ENCODE measurements around the gene NAV1.

The NAV1 gene

DNA sequence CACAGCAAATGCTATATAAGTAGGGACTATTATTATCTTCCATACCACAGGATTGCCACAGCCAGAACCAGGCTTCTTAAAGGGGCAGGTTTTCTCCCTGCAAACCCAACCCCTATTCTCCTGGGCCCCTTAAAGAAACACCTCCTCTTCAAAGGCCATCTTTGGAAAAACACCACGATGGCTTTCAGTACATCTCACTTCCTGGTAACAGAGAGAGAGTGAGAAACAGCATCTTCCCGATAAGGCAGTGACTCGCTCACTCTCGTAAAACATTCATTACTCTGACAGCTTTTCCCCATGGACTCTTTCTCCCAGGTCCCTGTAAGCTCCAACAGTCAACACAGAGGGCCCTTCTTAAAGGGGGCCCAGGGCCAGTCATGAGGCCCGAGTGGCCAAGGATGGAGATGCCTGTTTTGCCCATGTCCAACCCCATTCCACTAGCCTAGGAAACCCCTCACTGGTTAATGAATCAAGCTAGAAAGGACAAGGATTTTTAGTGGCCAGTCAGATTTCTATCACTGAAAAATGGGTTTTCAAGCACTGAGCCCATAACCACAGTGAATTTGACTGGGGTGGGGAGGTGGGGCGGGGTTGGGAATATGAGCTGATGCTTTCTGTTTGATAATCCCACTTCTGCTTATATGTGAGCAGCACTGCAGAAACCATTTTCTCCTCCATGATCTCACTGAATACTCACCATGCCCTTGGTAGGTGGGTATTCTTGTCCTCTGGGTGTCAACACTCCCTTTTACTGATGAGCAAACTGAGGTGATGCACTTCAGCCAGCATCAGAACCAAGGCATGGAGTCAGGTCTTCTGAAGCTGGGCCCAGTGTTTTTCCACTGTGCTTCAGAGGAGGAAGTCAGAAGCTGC is 3.6 kb upstream of the NAV1 start:
- TF ChIP-seq TAF1 (IDR thresholded peaks at IDR 0.05; ENCODE audit: borderline replicate concordance, insufficient read depth, low read length) (no peak), FOXP2 (optimal IDR thresholded peaks at IDR 0.05; ENCODE audit: borderline replicate concordance, extremely low read depth, extremely low read length, insufficient read depth) (no peak), POLR2AphosphoS5 (IDR thresholded peaks at IDR 0.05; ENCODE audit: low read depth, low read length) (no peak), SIN3A (IDR thresholded peaks at IDR 0.05; ENCODE audit: borderline replicate concordance, insufficient read depth, low read length) (no peak)
- TF ChIP-seq, protein P1, sequence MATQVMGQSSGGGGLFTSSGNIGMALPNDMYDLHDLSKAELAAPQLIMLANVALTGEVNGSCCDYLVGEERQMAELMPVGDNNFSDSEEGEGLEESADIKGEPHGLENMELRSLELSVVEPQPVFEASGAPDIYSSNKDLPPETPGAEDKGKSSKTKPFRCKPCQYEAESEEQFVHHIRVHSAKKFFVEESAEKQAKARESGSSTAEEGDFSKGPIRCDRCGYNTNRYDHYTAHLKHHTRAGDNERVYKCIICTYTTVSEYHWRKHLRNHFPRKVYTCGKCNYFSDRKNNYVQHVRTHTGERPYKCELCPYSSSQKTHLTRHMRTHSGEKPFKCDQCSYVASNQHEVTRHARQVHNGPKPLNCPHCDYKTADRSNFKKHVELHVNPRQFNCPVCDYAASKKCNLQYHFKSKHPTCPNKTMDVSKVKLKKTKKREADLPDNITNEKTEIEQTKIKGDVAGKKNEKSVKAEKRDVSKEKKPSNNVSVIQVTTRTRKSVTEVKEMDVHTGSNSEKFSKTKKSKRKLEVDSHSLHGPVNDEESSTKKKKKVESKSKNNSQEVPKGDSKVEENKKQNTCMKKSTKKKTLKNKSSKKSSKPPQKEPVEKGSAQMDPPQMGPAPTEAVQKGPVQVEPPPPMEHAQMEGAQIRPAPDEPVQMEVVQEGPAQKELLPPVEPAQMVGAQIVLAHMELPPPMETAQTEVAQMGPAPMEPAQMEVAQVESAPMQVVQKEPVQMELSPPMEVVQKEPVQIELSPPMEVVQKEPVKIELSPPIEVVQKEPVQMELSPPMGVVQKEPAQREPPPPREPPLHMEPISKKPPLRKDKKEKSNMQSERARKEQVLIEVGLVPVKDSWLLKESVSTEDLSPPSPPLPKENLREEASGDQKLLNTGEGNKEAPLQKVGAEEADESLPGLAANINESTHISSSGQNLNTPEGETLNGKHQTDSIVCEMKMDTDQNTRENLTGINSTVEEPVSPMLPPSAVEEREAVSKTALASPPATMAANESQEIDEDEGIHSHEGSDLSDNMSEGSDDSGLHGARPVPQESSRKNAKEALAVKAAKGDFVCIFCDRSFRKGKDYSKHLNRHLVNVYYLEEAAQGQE (IDR thresholded peaks at IDR 0.05; ENCODE audit: insufficient read depth in 1 of 2, low read depth in 2 of 2, low read length in 2 of 2): no peak

DNA sequence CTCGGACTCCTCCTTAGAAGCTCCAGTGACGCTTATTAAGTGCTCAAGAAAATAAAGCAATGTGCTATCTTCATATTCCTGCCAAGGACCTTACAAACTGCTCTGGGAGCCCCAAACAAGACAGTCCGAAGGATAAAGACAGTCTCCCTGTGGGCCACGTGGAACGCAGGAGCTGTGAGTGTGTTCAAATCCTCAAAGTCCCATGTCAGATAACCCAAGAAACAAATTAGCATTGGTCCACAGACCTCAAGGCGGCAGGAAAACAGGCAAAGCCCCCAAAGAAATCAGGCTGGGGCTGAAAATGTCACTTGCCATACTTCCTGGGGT is 3.0 kb upstream of the NAV1 start:
- TF ChIP-seq, protein P1 (IDR thresholded peaks at IDR 0.05; ENCODE audit: insufficient read depth in 1 of 2, low read depth in 2 of 2, low read length in 2 of 2): no peak
- TF ChIP-seq POLR2AphosphoS5 (IDR thresholded peaks at IDR 0.05; ENCODE audit: low read depth, low read length): no peak
- TF ChIP-seq TAF1 (IDR thresholded peaks at IDR 0.05; ENCODE audit: borderline replicate concordance, insufficient read depth, low read length): no peak

DNA sequence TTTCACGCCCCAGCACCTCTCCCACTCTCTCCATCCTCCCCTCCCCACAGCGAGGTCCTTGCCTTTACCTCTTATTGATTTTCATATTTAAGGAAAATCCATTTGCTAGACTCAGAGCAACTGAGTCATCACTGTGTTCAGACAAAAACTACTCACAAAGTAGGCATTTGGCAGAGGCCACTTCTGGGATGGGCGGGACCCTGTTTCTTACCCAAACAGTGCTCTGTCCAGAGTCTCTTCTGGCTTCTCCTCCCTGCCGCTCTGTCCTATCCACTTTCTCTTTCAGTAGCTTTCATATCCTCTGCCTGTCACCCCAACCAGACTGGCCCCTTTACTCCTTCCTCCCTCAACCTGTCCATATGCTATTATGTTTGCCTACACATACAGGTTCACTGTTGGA is 2.4 kb upstream of the NAV1 start:
- TF ChIP-seq, protein P1 (IDR thresholded peaks at IDR 0.05; ENCODE audit: insufficient read depth in 1 of 2, low read depth in 2 of 2, low read length in 2 of 2): 0 out of 4 replicates have a peak, but pooled peaks of 1 of the 2 experiments have one; percentile 42
- no peak for TF ChIP-seq FOXP2 (optimal IDR thresholded peaks at IDR 0.05; ENCODE audit: borderline replicate concordance, extremely low read depth, extremely low read length, insufficient read depth)

DNA sequence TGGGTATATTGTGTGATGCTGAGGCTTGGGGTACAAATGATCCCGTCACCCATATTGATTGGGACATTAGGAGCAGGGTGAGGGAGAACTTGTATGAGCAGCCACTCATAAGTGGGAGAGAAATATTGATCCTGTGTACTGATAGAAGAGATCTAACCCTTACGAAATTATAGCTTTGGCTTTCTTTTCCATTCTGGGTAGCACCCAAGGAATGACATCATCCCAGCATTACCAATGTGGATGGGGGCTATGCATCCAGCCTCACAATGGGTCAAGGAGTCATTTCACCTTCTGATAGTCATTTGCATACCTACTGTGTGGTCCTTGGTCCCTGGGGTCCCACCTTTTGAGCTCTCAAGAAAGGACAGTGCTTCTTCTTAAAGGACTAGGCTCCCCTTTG is 1.9 kb upstream of the NAV1 start:
- no peak for TF ChIP-seq TAF1 (IDR thresholded peaks at IDR 0.05; ENCODE audit: borderline replicate concordance, insufficient read depth, low read length)
- no peak for TF ChIP-seq SIN3A (IDR thresholded peaks at IDR 0.05; ENCODE audit: borderline replicate concordance, insufficient read depth, low read length)
- TF ChIP-seq FOXP2 (optimal IDR thresholded peaks at IDR 0.05; ENCODE audit: borderline replicate concordance, extremely low read depth, extremely low read length, insufficient read depth): no peak
- TF ChIP-seq POLR2AphosphoS5 (IDR thresholded peaks at IDR 0.05; ENCODE audit: low read depth, low read length): no peak
- TF ChIP-seq, protein P1 (IDR thresholded peaks at IDR 0.05; ENCODE audit: insufficient read depth in 1 of 2, low read depth in 2 of 2, low read length in 2 of 2): no peak

DNA sequence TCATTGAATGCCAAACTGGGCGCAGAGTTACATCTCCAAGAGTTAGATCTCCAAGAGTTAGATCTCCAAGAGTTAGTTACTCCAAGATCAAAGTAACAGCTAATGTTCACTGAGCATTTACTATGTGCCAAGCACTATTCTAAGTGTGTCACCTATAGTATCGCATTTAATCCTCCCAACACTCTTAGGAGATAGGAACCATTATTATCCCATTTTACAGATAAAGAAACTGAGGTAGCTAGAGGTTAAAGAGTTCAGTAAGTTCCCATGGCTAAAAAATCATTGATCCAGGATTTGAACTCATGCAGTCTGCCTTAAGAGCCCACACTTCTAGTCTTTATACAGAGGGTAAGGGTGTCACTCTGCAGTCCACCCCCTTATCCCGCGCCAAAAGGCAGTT is 1.5 kb upstream of the NAV1 start:
- TF ChIP-seq TAF1 (IDR thresholded peaks at IDR 0.05; ENCODE audit: borderline replicate concordance, insufficient read depth, low read length) (no peak), FOXP2 (optimal IDR thresholded peaks at IDR 0.05; ENCODE audit: borderline replicate concordance, extremely low read depth, extremely low read length, insufficient read depth) (no peak), SIN3A (IDR thresholded peaks at IDR 0.05; ENCODE audit: borderline replicate concordance, insufficient read depth, low read length) (no peak), POLR2AphosphoS5 (IDR thresholded peaks at IDR 0.05; ENCODE audit: low read depth, low read length) (no peak)
- TF ChIP-seq, protein P1 (IDR thresholded peaks at IDR 0.05; ENCODE audit: insufficient read depth in 1 of 2, low read depth in 2 of 2, low read length in 2 of 2): no peak
